GM12801 (cell line): ENCODE measurements around the gene CRY2.

Experiments used
- TF ChIP-seq, protein P1 (sequence below): IDR thresholded peaks from one replicate; pipeline ENCODE4 v1.5.1; 2011; ENCODE audit warnings: control low read depth; ENCODE audit not compliant: insufficient read length; ENCODE audit errors: extremely low read depth

Gene CRY2

DNA sequence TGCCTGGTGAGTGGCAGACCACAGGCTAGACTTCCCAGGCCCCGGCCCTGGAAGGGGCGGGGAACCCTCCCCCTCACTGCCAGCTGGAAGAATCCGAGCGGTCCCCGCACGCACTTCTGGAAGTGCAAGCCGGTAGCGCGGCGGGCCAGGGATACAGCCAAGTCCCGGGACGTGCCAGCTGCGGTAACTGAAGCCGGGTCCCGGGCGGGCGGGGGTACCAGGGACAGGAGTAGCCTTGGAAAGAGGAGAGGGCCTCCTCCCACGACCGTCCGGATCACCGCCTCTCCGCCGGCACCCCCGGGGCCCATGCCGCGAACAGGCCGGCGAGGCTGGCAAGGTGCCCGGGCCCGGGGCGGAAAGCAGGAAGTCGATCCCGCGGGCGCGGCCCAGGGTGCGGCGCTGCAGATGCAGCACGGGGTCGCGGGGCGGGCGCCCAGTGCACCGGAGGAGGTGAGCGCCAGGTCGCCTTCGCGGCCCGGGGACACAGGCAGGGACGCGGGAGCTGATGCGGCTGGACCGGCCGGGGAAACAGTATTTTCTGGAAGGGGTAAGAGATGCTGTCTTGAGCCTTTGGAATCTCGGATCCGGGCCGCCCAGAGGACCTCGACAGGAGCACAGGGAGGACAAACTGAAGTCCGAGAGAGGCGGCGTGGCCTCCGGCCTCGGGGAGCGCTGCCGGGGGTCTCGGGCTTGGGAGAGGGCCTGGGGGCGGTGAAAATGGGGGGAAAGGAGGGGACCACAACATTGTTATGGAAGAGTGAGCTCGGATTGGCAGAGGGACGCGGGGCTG lies 43.1 kb upstream of the CRY2 start:
- TF ChIP-seq, protein P1, sequence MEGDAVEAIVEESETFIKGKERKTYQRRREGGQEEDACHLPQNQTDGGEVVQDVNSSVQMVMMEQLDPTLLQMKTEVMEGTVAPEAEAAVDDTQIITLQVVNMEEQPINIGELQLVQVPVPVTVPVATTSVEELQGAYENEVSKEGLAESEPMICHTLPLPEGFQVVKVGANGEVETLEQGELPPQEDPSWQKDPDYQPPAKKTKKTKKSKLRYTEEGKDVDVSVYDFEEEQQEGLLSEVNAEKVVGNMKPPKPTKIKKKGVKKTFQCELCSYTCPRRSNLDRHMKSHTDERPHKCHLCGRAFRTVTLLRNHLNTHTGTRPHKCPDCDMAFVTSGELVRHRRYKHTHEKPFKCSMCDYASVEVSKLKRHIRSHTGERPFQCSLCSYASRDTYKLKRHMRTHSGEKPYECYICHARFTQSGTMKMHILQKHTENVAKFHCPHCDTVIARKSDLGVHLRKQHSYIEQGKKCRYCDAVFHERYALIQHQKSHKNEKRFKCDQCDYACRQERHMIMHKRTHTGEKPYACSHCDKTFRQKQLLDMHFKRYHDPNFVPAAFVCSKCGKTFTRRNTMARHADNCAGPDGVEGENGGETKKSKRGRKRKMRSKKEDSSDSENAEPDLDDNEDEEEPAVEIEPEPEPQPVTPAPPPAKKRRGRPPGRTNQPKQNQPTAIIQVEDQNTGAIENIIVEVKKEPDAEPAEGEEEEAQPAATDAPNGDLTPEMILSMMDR: no peak

DNA sequence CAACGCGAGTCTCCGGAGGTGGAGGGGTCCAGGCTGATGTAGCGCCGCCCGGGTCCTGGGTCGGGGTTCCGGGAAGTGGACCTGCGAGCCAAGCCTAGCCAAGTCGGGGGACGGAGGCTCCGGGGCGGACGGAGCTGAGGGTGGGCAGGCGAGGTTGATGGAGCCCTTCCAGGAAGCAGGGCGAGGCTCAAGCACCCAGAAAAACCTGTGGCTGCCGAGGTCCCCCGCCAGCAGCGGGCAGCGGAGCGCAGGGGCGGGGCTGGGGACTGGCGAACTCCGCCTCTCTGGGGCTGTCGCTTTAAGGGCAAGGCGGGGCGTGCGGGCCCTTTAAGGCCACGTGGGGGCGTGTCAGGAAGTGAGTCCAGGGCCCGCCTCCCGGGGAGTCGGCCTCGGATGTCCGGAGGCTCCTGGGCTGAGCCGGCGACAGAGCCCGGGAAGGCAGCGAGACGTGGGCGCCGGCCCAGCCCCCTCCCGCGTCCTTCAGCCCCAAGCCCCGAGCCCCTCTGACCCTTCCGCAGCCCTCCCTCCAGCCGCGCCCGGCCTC lies 42.4 kb upstream of the CRY2 start, which contains the start of gene SLC35C1:
Gene SLC35C1, plus strand, starts transcription at position 389 of the 544 bp plus-strand sequence. CDS start 653 bp downstream, outside the sequence.
- TF ChIP-seq, protein P1: no peak

DNA sequence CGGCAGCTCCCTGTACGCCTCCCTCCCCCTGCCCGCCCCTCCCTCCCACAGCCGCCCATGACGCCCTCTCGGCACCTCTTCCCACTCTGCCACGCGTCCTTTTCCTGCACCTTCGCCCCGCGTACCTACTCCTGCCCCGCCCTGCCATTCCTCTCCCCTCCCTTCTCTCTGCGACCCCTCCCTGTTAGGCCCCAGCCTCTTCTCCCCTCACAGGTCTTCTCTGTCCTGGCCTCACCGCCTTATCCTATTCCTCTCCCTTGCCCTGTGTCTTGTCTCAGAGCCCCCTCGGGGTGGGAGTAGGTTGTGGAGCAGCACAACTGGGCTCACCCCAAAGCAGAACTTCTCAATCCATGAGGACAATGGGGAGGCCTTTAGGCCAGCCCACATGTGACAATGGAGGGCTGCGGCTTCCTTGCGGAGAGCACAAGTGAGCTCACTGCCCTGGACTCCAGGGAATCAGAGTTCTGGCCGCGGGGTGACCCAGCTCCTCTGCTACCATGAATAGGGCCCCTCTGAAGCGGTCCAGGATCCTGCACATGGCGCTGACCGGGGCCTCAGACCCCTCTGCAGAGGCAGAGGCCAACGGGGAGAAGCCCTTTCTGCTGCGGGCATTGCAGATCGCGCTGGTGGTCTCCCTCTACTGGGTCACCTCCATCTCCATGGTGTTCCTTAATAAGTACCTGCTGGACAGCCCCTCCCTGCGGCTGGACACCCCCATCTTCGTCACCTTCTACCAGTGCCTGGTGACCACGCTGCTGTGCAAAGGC lies 41.8 kb upstream of the CRY2 start:
- TF ChIP-seq, protein P1: no peak

DNA sequence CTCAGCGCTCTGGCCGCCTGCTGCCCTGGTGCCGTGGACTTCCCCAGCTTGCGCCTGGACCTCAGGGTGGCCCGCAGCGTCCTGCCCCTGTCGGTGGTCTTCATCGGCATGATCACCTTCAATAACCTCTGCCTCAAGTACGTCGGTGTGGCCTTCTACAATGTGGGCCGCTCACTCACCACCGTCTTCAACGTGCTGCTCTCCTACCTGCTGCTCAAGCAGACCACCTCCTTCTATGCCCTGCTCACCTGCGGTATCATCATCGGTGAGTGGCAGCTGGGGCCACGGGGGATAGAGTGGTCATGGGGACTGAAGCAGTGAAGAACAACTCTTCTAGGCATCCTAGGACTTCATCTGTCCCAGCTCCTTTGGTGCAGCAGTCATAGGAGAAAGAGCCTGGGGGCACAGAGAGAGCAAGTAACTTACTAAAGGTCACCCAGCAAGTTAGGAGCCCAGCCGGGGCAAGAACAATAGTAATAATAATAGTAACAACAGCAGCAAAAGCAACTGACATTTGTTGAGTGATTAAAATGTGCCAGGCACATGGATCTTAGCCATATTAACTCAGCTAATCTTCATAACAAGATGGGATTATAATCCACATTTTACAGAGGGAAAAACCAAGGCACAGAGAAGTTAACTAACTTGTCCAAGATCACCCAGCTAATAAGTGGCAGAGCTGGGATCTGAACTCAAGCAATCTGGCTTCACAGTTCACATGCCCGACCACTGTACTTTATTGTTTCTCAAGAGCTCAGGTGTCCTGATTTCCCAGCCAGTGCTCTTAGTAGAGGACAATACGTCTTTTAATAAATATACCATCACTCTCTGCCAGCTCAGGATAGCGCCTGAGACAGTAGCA lies 41.0 kb upstream of the CRY2 start:
- TF ChIP-seq, protein P1: no peak

DNA sequence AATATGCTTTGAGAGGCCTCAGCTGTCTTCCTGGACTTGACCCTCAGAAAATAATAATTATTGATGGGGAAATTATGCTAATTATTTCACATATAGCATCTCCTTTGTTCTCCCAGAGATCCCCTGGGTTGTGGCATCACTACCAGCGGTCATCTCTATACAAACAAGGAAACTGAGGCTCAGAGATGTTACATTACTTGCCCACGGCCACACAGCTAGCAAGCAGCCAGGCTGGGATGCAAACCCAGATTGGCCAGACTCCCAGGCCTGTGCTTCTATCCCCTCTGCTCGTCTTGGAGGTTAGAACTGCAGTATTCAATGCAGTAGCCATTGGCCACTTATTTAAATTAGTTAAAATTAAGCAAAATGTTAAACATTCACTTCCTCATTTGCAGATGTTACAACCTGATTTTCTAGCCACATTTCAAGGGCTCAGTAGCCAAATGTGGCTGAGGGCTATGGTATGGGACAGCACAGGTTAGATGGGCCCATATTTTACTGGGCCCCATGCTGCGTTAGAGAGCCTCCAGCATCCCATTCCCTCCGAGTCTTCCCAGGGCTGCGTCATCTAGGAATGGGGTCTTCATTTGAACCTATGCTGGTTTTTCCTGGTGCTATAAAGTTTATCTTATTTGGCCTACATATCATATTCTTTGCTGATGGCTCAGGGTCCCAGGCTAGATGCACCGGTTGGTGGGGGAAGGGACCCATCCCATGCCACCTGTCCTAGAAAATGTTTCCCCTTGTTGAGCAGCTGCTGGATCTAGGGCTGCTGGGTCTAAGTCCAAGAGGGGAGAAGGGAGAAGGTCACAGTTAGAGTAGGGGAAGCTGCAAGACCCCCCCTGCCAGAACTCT lies 40.1 kb upstream of the CRY2 start:
- TF ChIP-seq, protein P1: no peak

DNA sequence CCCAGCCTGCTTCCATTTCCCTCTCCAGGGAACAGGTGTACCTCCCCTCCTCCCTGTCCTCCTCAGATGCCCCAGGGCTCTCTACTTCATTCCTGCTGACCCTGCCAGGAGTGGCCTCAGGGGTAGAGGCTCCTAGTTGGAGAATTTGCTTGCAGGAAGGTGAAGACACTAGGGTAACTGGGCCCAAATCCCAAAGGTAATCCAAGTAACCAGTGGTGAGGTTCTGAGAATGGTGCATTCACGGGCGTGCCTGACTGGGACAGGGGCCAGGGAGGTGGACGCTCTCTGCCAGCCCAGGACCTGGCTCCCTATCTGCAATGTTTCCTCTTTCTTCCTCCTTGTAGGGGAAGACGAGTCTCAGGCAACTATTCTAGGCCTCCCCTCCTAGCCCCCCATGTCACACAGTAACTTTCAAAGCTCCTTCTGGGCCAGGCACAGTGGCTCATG lies 39.5 kb upstream of the CRY2 start:
- TF ChIP-seq, protein P1: no peak
